GM19452 (cell line): ENCODE results near the gene CELA3B.
"Not testable (repeated sequence)": the region's sequence is repeated elsewhere in the genome, so short reads cannot be mapped to it uniquely, and the experiment has no call there.

Experiments used
- ATAC-seq: cut with Tn5 transposase; IDR thresholded peaks from one replicate; pipeline ENCODE4 v1.9.1; 2021; ENCODE audit not compliant: unreplicated experiment

CELA3B gene

DNA sequence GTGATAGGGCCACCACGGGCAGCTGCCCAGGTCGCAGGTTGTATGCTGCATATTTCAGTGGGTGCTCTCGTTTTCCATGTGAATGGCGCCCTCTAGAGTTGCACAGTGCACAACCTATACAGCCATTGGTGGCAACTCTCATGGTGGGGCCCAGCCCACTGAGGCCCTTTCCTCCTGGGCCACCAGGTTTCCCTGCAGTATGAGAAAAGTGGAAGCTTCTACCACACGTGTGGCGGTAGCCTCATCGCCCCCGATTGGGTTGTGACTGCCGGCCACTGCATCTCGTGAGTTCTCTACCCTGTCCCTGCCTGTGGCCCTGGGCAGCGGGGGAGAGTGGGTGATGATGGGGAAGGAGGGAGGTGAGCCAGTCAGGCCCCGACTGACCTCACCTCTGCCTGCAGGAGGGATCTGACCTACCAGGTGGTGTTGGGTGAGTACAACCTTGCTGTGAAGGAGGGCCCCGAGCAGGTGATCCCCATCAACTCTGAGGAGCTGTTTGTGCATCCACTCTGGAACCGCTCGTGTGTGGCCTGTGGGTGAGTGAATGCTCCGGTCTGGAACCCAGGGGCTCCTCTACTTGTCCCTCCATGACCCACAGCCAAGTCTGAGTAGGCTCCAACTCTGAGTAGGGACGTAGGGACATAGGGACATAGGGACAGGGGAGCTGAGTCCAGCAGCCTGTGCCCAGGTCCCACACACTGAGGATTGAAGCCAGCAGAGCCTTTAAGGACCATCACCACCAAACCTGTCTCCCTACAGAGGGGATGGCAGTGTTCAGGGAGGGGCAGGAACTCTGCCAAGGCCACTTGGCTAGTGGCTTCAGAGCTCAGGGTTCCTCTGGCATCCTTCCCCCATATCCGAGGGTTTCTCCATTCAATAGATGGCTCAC is 28.7 kb downstream of the CELA3B start:
- not testable (repeated sequence) for ATAC-seq

DNA sequence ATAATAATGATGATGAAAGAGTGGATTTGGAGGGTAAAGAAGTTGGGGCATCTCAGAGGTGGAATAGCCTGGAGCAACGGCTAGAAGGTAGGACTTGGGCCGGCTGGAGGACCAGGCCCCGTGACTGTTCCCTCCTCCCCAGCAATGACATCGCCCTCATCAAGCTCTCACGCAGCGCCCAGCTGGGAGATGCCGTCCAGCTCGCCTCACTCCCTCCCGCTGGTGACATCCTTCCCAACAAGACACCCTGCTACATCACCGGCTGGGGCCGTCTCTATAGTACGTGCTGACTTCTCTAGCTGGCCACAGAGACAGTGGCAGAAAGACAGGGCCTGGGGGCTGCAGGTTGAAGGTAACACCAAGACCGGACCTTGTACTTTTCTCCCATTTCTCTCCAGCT is 29.9 kb downstream of the CELA3B start:
- ATAC-seq, result not testable (repeated sequence)

DNA sequence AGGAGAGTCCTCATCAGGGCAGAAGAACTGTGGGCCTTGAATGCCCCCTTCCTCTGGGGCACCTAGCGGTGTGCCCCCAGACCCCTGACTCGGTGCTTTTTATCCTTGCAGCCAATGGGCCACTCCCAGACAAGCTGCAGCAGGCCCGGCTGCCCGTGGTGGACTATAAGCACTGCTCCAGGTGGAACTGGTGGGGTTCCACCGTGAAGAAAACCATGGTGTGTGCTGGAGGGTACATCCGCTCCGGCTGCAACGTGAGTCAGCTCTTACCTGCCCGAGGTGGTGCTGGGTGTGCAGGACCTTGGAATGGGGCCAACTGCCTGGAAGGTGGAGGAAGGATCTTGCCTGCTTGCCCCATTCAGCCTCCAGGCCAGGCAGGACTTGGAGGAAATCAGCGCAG is 30.4 kb downstream of the CELA3B start:
- ATAC-seq, result not testable (repeated sequence)

DNA sequence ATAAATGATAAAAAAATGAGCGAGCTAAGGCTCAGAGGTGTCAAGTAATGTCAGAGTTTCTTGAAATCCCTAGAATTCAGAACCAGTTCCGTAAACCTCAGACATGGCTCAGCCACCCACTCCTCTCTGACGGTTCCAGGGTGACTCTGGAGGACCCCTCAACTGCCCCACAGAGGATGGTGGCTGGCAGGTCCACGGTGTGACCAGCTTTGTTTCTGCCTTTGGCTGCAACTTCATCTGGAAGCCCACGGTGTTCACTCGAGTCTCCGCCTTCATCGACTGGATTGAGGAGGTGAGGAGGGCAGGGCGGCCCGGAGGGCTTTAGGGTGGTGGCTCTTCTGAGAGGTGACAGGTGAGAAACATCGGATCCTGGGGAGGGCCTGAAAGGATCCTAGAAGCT is 32.7 kb downstream of the CELA3B start:
- ATAC-seq, result not testable (repeated sequence)

DNA sequence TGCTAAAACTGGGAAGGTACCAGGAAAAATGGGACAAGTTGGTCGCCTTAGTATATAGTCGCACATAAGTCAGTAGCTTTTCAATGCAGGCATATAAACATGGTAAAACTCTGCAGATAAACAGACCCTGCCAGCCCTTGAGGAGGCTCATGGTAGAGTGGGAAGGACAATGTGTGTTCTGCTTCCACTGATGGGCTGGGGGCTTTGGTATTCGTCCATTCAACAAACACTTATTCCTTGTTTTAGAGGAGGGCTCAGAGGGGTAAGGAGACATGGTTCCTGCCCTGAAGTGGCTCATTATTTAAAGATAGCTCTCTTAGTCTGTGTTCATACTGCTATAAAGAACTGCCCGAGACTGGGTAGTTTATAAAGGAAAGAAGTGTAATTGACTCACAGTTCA is 35.9 kb downstream of the CELA3B start:
- ATAC-seq, result not testable (repeated sequence)

DNA sequence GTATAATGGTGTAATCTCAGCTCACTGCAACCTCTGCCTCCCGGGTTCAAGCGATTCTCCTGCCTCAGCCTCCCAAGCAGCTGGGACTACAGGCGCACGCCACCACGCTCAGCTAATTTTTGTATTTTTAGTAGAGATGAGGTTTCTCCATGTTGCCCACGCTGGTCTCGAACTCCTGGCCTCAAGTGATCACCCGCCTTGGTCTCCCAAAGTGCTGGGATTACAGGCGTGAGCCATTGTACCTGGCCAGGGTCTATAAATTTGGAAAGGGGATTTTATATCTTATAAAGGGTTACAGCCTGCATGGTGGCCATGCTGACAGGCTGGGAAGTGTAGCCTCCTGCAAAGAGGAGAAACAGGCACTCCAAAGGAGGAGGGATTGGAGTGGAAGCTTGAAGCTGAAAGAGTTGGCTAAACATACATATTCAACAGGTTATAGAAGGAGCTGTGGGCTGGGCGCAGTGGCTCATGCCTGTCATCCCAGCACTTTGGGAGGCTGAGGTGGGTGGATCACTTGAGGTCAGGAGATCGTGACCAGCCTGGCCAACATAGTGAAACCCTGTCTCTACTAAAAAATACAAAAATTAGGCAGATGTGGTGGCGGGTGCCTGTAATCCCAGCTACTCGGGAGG is 37.9 kb downstream of the CELA3B start:
- ATAC-seq, result not testable (repeated sequence)

DNA sequence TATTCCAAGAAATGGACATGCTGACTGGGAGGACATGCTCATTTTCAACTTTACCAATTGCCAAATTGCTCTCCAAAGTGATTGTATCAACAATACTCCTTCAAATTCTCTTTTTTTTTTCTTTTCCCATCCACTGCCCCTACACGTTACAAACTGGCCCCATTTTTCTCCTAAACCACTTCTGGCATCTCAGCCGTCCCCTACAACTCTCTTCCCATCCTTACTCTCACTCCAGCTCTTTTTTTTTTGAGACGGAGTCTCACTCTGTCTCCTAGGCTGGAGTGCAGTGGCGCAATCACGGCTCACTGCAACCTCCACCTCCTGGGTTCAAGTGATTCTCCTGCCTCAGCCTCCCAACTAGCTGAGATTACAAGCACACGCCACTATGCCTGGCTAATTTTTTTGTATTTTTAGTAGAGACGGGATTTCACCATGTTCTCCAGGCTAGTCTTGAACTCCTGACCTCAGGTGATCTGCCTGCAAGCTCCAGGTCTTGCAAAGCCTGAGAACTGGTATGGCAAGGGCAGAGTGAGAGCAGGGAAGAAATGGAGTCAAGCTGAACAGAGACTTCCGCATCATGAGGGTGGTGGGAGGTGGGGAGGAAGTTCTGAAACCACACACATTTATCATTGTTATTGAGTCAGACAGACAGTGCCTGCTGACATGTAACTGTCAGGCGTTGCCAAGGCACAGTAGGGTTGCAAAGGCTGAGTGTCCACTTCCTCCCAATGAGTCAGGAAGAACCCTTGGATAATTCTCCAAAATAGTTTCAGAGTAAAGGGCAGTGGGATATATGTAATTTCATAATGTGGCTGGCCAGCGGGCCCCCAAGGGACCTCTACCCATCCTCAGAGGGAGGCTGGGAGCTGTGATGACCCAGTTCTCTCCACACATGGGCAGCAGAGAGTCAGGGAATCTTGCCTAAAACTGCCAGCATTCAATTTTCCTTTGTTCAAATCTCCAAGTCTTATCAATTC is 42.0 kb downstream of the CELA3B start:
- peak; percentile 67 for ATAC-seq

DNA sequence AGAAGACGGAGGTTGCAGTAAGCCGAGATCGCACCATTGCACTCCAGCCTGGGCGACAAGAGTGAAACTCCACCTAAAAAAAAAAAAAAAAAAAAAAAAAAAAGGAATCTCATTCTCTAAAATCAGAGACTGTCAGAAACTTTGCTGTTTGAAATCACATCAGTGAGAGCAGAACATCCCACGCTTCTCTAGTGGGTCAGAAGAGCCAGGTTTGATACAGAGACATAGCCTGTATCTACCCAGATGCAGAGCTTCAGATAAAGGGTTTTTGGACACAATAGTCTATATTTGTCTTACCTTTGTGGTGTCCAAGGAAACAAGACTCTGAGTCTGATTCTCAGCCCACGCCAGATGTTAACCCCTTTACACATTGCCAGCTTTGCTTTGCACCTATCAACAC is 44.2 kb downstream of the CELA3B start:
- ATAC-seq, result no peak

DNA sequence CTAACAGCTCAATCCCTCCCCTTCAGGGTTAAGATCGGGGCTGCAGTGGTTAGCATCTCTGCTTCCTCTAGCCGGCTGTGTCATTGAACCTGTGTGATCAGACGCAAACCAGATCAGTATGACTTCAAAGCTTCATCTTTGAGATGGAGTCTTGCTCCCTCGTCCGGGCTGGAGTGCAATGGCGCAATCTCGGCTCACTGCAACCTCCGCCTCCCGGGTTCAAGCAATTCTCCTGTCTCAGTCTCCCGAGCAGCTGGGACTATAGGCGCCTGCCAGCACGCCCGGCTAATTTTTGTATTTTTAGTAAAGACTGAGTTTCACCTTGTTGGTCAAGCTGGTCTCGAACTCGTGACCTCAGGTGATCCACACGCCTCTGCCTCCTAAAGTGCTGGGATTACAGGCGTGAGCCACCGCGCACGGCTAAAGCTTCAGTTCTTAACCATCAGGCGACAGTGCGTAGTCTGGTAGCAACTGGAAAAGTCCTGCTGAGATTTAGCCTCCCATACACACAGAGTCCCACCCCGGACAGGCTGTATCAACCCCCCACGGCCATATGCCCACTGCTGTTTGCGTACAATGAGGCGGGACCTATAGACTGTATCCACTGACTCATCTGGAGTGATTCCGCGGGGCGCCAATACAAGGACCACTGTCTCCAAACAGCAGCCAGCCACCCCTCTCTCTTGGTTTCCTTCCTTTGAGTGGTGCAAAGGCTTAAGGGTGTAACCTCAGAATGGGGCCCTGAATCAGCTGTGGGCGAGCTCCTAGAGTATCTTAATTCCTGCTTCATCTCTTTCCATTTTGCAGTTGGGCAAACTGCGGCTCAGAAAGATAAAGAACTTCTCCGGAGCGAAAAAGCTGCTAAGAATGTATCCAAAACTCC is 47.9 kb downstream of the CELA3B start:
- peak; percentile 45 for ATAC-seq

DNA sequence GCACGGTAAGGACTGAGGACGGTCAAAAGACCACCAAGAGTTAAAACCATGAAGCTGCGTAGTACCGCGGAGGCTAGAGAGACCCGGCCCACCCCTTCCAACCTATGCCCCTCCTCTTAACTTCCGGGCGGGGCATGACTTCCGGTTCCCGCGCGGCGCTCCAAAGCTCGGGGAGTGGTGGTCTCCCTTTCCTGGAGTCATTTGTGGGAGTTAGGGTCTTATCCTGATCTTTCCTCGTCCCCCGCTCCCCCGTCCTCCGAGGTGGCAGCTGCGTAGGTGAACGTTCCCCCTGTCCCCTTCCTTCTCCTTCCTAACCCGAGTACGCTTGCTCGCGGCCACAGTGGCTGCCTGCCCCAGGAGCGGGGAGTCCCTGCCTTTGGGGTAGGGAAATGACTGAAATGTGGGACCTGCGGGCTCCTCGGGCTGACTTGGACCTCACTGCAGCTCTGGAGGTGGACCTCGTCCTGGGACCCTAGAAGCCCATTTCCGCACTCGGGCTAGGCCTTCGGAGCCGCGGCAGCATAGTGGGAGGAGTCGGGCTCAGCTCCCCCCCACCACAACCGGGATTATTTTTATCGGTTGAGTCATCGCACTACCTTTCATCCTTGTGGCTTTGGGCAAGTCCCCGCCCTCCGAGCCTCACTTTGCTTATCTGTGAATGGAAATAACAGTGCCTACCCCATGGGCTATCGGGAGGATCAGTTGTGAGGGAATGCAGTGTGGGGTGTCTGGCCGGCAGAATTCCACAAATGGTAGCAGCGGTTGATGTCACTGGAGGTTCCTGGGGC is 48.7 kb downstream of the CELA3B start:
- ATAC-seq, result peak; percentile 69

DNA sequence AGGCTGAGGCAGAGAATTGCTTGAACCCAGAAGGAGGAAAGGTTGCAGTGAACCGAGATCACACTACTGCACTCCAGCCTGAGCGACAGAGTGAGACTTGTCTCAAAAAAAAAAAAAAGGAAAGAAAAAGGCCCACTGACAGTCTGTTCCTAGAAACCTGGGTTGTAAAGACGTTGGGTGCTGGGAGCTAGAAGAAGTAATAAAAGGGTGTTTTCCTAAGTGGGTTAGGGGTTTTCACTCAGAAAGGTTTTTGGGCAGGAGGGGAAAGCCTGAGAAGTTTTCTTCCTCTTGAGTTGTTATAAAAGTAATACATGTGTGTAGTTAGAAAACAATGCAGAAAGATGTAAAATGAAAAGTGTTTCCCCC is 50.1 kb downstream of the CELA3B start:
- ATAC-seq, result no peak

DNA sequence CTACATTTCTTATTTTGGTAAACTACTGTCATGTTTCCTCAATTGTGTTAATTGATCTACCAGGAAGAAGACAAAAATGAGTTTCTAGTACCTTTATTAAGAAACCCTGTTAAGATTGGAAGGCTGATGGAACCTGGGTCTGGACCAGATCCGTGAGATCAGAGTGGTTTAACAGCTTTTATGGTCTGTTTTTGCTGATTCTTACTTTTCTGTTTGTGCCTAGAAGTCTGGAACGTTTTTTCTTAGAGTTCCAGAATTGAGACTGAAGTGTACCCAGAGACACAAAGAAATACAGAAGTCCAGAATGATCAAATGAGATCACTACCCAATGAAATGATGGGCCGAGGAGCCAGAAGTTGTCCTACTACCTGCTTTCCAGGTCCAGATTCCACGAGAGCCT is 53.2 kb downstream of the CELA3B start:
- no peak for ATAC-seq

DNA sequence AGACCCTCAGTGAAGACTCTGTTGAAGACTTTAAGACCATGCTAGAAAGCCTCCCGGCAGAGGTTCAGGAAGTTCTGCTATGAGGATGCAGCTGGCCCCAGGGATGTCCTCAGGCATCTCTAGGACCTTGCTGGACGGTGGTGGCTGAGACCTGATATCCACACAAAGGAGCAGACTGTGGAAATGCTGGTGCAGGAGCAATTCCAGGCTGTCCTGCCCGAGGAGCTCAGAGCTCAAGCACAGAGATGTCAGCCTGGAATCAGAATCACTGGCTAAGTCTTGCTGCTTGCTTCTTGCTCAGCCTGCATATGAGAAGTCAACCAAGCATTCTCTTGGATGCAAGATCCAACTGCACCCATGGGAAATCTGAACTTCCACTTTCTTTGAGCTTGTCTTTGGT is 53.7 kb downstream of the CELA3B start:
- ATAC-seq, result no peak

DNA sequence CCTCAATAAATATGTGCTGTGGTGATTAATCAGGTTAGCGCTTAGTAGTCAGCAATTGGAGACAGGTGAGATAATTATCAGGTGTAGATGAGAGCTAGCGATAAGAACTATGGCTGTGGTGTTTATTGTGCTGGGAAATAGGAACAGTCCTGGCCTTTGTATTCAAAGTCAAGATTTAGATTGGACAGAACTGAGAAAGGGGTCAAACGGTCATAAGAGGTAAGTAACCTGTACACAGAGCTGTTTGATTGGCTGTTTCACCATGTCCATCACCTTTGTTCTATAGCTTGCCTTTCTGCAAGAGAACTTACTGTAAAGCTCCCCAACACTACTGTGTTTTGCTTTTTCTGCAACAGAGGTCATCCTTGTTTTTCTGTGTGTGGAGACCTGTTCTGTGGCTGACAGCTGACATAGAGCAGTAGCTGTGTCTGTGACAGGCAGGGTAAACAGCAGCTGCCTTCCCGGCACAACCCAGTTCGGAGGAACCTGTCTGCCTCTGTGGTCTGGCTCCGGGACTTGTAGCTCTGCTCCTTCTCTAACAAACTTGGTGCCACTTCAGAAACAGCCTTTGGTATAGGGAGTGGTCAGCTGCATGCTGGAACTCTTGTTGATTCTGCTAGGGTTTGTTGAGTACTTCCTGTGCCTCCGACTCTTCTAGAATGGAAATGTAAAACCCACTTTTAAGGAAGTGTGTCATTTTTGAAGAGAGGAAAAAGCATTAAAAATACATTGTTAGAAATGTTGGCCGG is 54.6 kb downstream of the CELA3B start:
- no peak for ATAC-seq

DNA sequence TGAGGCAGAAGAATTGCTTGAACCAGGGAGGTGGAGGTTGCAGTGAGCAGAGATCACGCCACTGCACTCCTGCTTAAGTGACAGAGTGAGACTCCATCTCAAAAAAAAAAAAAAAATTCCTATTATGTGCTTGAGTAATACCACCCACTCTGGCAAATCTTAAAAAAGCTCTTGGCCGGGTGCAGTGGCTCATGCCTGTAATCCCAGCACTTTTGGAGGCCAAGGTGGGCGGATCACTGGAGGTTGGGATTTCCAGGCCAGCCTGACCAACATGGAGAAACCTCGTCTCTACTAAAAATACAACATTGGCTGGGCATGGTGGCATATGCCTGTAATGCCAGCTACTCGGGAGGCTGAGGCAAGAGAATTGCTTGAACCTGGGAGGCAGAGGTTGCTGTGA is 58.0 kb downstream of the CELA3B start:
- not testable (repeated sequence) for ATAC-seq

DNA sequence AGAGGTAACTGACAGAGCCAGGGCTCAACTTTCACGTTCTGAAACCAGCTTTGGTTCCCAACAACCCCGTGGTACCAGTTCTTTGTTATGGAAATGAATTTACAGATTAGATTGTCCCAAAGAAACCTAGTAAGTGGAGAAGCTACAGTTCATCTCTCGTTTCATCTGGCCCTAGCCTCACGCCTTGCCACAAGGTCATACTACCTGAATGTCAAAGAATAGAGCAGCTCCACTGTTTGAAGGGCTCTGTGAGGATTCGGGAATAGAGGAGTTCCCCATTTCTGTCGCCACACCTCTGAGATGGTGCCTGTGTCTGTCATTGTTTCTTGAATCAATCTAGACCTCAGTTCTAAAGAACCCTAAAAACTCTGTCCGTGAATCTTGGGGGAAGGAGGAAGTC is 60.7 kb downstream of the CELA3B start:
- no peak for ATAC-seq

DNA sequence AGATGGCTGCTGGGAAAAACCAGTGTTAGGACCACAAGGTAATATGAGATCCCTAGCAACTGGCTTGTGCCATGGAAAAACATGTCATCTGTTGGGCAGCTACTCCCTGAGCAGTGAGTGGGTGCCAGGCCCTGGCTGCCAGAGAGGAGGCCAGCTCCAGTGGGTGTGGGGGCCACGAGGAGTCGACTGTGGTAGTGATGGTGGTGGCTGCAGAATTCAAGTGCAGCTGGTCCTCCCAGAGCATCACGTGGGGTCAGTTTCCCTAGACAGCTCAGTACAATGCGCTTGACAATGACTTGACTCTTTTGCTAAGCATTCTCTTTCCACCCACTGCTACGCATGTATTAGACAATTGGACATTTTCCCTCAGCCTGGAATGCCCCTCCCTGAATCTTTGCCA is 61.2 kb downstream of the CELA3B start:
- no peak for ATAC-seq
